ENCODE data around the gene ASTN1.

DNA sequence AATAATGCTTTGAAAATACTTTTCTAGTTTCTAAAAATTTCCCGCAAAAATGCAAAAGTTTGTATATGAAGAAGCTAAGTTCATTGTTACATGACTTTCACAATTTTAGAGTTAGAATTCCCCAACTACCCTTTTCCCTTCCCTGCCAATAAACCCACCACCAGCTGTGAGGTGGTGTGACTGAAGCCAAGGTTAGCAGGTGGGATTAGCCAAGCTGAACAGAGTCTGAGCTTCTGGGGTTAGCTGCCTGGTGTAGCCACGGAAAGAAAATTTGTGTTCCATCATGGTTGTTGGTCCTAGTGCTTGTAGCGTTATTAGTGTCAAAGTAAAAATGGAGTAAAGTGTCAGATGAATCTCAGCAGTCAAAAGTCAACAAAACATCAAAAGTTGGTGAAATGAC, 110.9 kb downstream of the ASTN1 start:
- TF ChIP-seq POLR2AphosphoS5 (IDR thresholded peaks at IDR 0.05; ENCODE audit: low read depth, low read length) (no peak), POLR2A (IDR thresholded peaks at IDR 0.05; ENCODE audit: low read depth, low read length) (no peak)

Data from GM12891 (cell line).